HepG2 (cell line): ENCODE results near the gene C10orf143. TPM values are rescaled to one million over a fixed set of nuclear protein-coding genes. Genes with fewer than 3 reads are reported as not detected.

Experiments used
- ATAC-seq: fragments of 200-7000 bp; cut with Tn5 transposase; 3 replicates; pipeline ENCODE4 v1.9.1; 2020; ENCODE audit warnings: mild to moderate bottlenecking, moderate library complexity
- BruUV-seq: library from RNA; stranded (reverse); fragments of 400-500 nt; replicated peaks from 2 replicates; lab custom pipeline; 2021; lab: Mats Ljungman, UMichigan
- CTCF ChIA-PET: fragments of 300-600 bp; formaldehyde crosslinking; extraction: SDS; loops from one replicate; lab custom pipeline; 2021; ENCODE audit warnings: low total read pairs, inconsistent platforms, low intra/inter-chr PET ratio; lab: Yijun Ruan, JAX
- POLR2A ChIA-PET: fragments of 350-600 bp; sonication (Branson Sonifier 250); formaldehyde crosslinking; loops from one replicate; lab custom pipeline; 2020; ENCODE audit warnings: antibody characterized with exemption, inconsistent platforms; lab: Yijun Ruan, JAX
- DNase-seq: peaks from one replicate; pipeline ENCODE4 v3.0.0-alpha.2; 2015; ENCODE audit warnings: low spot score
- FAIRE-seq: peaks from 3 replicates; lab custom pipeline; 2011; peaks lifted over from hg19 to GRCh38; lab: Jason Lieb, UNC
- H2AFZ ChIP-seq: one replicate; pipeline ENCODE4 v1.6.1; 2011; ENCODE audit warnings: low read length, inconsistent platforms
- H3K27ac ChIP-seq: fragments of 300-600 bp; 3 replicates; pipeline ENCODE4 v1.8.0; 2011; ENCODE audit warnings: mixed run types, mild to moderate bottlenecking, mixed read lengths, low read length, inconsistent platforms; ENCODE audit not compliant: insufficient read depth; ENCODE audit errors: extremely low read length
- H3K27me3 ChIP-seq, 2 experiments: fragments of 200-600 bp in 1 of 2; 2 replicates in 1 of 2; 3 replicates in 1 of 2; pipeline versions ENCODE4 v1.6.0 to v1.8.0; 2011; ENCODE audit warnings: low read length in 2 of 2, mild to moderate bottlenecking in 2 of 2, moderate library complexity in 2 of 2, inconsistent platforms in 1 of 2; ENCODE audit not compliant: insufficient read depth in 2 of 2, control insufficient read depth in 1 of 2
- H3K36me3 ChIP-seq, 2 experiments: fragments of 200-600 bp in 1 of 2; replicated peaks in 1 of 2; 2 replicates in 1 of 2; 3 replicates in 1 of 2; pipeline versions ENCODE4 v1.5.1 to v1.8.0; 2011; ENCODE audit warnings: low read length in 2 of 2, inconsistent platforms in 1 of 2; ENCODE audit not compliant: insufficient read depth in 2 of 2, control insufficient read depth in 1 of 2
- H3K4me1 ChIP-seq: 2 replicates; pipeline ENCODE4 v1.5.1; 2012; ENCODE audit warnings: low read length, inconsistent platforms; ENCODE audit not compliant: insufficient read depth
- H3K4me2 ChIP-seq: 2 replicates; pipeline ENCODE4 v1.6.0; 2011; ENCODE audit warnings: low read depth, low read length, inconsistent platforms
- H3K4me3 ChIP-seq, 3 experiments: fragments of 200-600 bp in 1 of 3; sonication (generic), shearing (Covaris generic) in 1 of 3; replicated peaks in 1 of 3; 2 replicates each; pipeline ENCODE4 v1.5.1; 2011 to 2016; ENCODE audit warnings: low read length in 3 of 3, inconsistent platforms in 2 of 3, low read depth in 2 of 3, mild to moderate bottlenecking in 2 of 3, control low read depth in 1 of 3, mixed read lengths in 1 of 3; ENCODE audit not compliant: insufficient read depth in 1 of 3
- H3K79me2 ChIP-seq: one replicate; pipeline ENCODE4 v1.6.1; 2011; ENCODE audit warnings: low read length, inconsistent platforms; ENCODE audit not compliant: insufficient read depth
- H3K9ac ChIP-seq: 2 replicates; pipeline ENCODE4 v1.6.0; 2011; ENCODE audit warnings: mild to moderate bottlenecking, low read depth, low read length, inconsistent platforms; ENCODE audit not compliant: insufficient read depth
- H3K9me3 ChIP-seq: 2 replicates; pipeline ENCODE4 v1.5.1; 2012; ENCODE audit warnings: mild to moderate bottlenecking, low read length
- H4K20me1 ChIP-seq: 2 replicates; pipeline ENCODE4 v1.6.0; 2011; ENCODE audit warnings: inconsistent platforms, mild to moderate bottlenecking, low read length, moderate library complexity; ENCODE audit not compliant: insufficient read depth
- ARHGAP35 ChIP-seq: sonication (generic); formaldehyde crosslinking; IDR thresholded peaks from 2 replicates; pipeline ENCODE4 v1.9.0; 2022; ENCODE audit warnings: mild to moderate bottlenecking, inconsistent platforms, moderate library complexity, missing genetic modification reagents, borderline replicate concordance
- CHCHD3 ChIP-seq: sonication (generic); formaldehyde crosslinking; IDR thresholded peaks from 2 replicates; pipeline ENCODE4 v1.8.0; 2022; ENCODE audit warnings: mild to moderate bottlenecking, missing genetic modification reagents, moderate library complexity
- CHD2 ChIP-seq: IDR thresholded peaks from 2 replicates; pipeline ENCODE4 v1.6.1; 2011; ENCODE audit warnings: low read depth, low read length, improper control_type of control experiment
- DNMT3B ChIP-seq: conservative IDR thresholded peaks from 2 replicates; pipeline ENCODE4 v1.6.1; 2016; ENCODE audit warnings: missing biosample characterization, control low read depth
- HMG20B ChIP-seq: conservative IDR thresholded peaks from 2 replicates; pipeline ENCODE4 v1.6.1; 2016; ENCODE audit warnings: missing genetic modification reagents, missing compliant biosample characterization
- HNRNPK ChIP-seq: fragments of 200-400 bp; formaldehyde crosslinking; IDR thresholded peaks from 2 replicates; pipeline ENCODE4 v1.6.1; 2018; ENCODE audit warnings: low read length, low read depth, moderate library complexity, mild to moderate bottlenecking; ENCODE audit not compliant: poor library complexity, severe bottlenecking
- NFIC ChIP-seq: IDR thresholded peaks from 2 replicates; pipeline ENCODE4 v1.6.1; 2012; ENCODE audit warnings: mild to moderate bottlenecking, low read length, inconsistent platforms
- SIX1 ChIP-seq: sonication (generic); formaldehyde crosslinking; IDR thresholded peaks from 2 replicates; pipeline ENCODE4 v1.4.0; 2020; ENCODE audit warnings: missing genetic modification reagents, borderline replicate concordance
- SNAPC5 ChIP-seq: sonication (generic); formaldehyde crosslinking; IDR thresholded peaks from 2 replicates; pipeline ENCODE4 v1.8.1; 2023; ENCODE audit warnings: mild to moderate bottlenecking, missing genetic modification reagents, borderline replicate concordance
- SP5 ChIP-seq: IDR thresholded peaks from 2 replicates; pipeline ENCODE4 v1.6.1; 2016; ENCODE audit warnings: low read depth, borderline replicate concordance
- ZNF10 ChIP-seq: sonication (generic); formaldehyde crosslinking; IDR thresholded peaks from 2 replicates; pipeline ENCODE4 v1.4.0; 2020; ENCODE audit warnings: mild to moderate bottlenecking, low read depth, missing genetic modification reagents, borderline replicate concordance
- ZNF20 ChIP-seq: sonication (generic); formaldehyde crosslinking; IDR thresholded peaks from 2 replicates; pipeline ENCODE4 v1.4.0; 2020; ENCODE audit warnings: mild to moderate bottlenecking, moderate library complexity, missing genetic modification reagents
- WGBS: methylation state at CpG from one replicate; pipeline ENCODE4 v1.1.6; 2017; ENCODE audit warnings: low lambda C conversion rate; 5-methylcytosine and 5-hydroxymethylcytosine counted together
- in situ Hi-C: cut with HindIII; loops from 2 replicates; pipeline ENCODE4 v1.10.0; 2017; ENCODE audit warnings: low pct_unique_long_range_greater_than_20kb; ENCODE audit not compliant: extremely low pct_ligation_motif_present
- intact Hi-C: fragments of 100-400 bp; cut with micrococcal nuclease; formaldehyde crosslinking; loops from one replicate; pipeline ENCODE4 v1.10.0; 2022; ENCODE audit not compliant: unreplicated experiment
- polyA plus RNA-seq, 8 experiments: library from polyadenylated mRNA; depleted of rRNA in 3 of 8; stranded (reverse) in 7 of 8; unstranded in 1 of 8; fragments of >200 nt; fragmentation: Illumina TruSeq in 4 of 8; extraction: Trizol in 4 of 8; gene quantifications; 2 replicates each; pipeline versions ENCODE4 v1.2.1 to v1.2.3, GENCODE V29; 2011 to 2016; ENCODE audit warnings: low read depth in 4 of 8, missing spikeins in 1 of 8, mixed read lengths in 1 of 8; ENCODE audit not compliant: insufficient read depth in 1 of 8
- total RNA-seq, 5 experiments: library from RNA; depleted of rRNA; stranded (reverse); fragments of >200 nt; fragmentation: Illumina TruSeq; extraction: Trizol; gene quantifications; 2 replicates each; pipeline ENCODE4 v1.2.3, GENCODE V29; 2016; ENCODE audit warnings: low read depth in 1 of 5

Gene C10orf143
- total and polyA plus RNA-seq, 2 of the 13 experiments (the other 11 are each of a cell fraction or from before 2014, with no cell fraction given), result 0.21 to 0.91 TPM

GRCh38 chr10:130078120-130078519 lies 32.5 kb downstream of the C10orf143 start:
- Histone ChIP-seq H4K20me1 (no peaks in the 10 kb centered on the region), H3K79me2 (no peaks in the 10 kb centered on the region), H3K27ac (no peak overlapping the region), H2AFZ (no peak overlapping the region), H3K9ac (no peak overlapping the region), H3K9me3 (no peaks in the 10 kb centered on the region), H3K36me3 (no peaks in the 10 kb centered on the region), H3K4me1 (no peaks in the 10 kb centered on the region), H3K27me3 (peaks cover 0 to 1% of the 10 kb centered on the region in 2 experiments; a peak in 1 of 5 replicates), H3K4me2 (no peak overlapping the region), H3K4me3 (no peak overlapping the region)
- TF ChIP-seq HNRNPK, result no peak
- no peak for TF ChIP-seq SIX1 (CRISPR knock-in tag)
- no peak for TF ChIP-seq NFIC
- TF ChIP-seq ARHGAP35 (CRISPR knock-in tag), result no peak
- no peak for TF ChIP-seq SP5
- TF ChIP-seq CHCHD3 (CRISPR knock-in tag), result no peak
- TF ChIP-seq ZNF20, result no peak
- TF ChIP-seq CHD2, result no peak
- no peak for TF ChIP-seq HMG20B (CRISPR knock-in tag)
- no peak for TF ChIP-seq DNMT3B
- no peak for TF ChIP-seq SNAPC5 (CRISPR knock-in tag)
- no peak for TF ChIP-seq ZNF10 (CRISPR knock-in tag)
- no TSS peak for BruUV-seq
- DNase-seq (no peak), ATAC-seq (no peak), FAIRE-seq (no peak)
- intact Hi-C loops, result loop anchor here (5.0 kb wide), 1 partner anchor 1761 kb away; no protein-coding TSS in a partner anchor
- in situ Hi-C loops, result no loop called here
- POLR2A ChIA-PET, result no interaction called here
- CTCF ChIA-PET, result no interaction called here
- 35% methylated on average over 3 of the region's 3 CpGs for WGBS
